PC-9 (cell line): Measurements from ENCODE around the gene ADAMTS8. TPM values are rescaled to one million over a fixed set of nuclear protein-coding genes. Genes with fewer than 3 reads are reported as not detected.

Experiments
- BruUV-seq: library from RNA; stranded (reverse); fragments of 400-500 nt; replicated peaks from 2 replicates; lab custom pipeline; 2021; lab: Mats Ljungman, UMichigan
- CTCF ChIA-PET: fragments of 300-600 bp; sonication (Branson Sonifier 250); formaldehyde crosslinking; loops from one replicate; lab custom pipeline; 2022; ENCODE audit warnings: antibody characterized with exemption; lab: Charles Lee
- POLR2A ChIA-PET: fragments of 300-600 bp; sonication (Branson Sonifier 250); formaldehyde crosslinking; loops from one replicate; lab custom pipeline; 2022; ENCODE audit warnings: antibody characterized with exemption; ENCODE audit not compliant: unreplicated experiment; lab: Charles Lee
- DNase-seq, 2 experiments: peaks; one replicate each; pipeline versions ENCODE4 v3.0.0 to v3.0.0-alpha.2; 2015 to 2022; ENCODE audit warnings: mixed read lengths in 1 of 2
- H2AFZ ChIP-seq: fragments of 200-600 bp; sonication (generic); 2 replicates; pipeline ENCODE4 v1.8.1; 2017; ENCODE audit warnings: antibody characterized with exemption
- H3F3A ChIP-seq: fragments of 200-600 bp; sonication (generic); 2 replicates; pipeline ENCODE4 v1.8.1; 2017; ENCODE audit warnings: antibody characterized with exemption, mild to moderate bottlenecking, low read depth; ENCODE audit not compliant: insufficient read depth
- H3K27ac ChIP-seq: fragments of 200-600 bp; sonication (generic); 2 replicates; pipeline ENCODE4 v1.6.1; 2016; ENCODE audit warnings: mixed run types
- H3K27me3 ChIP-seq: fragments of 200-600 bp; sonication (generic); 2 replicates; pipeline ENCODE4 v1.6.1; 2016; ENCODE audit warnings: low read depth, mixed run types; ENCODE audit not compliant: insufficient read depth
- H3K36me3 ChIP-seq: fragments of 200-600 bp; sonication (generic); 2 replicates; pipeline ENCODE4 v1.6.1; 2016; ENCODE audit warnings: low read depth, mixed run types
- H3K4me1 ChIP-seq: fragments of 200-600 bp; sonication (generic); replicated peaks from 2 replicates; pipeline ENCODE4 v1.6.1; 2016; ENCODE audit warnings: mixed run types; ENCODE audit not compliant: insufficient read depth
- H3K4me2 ChIP-seq: fragments of 200-600 bp; sonication (generic); 2 replicates; pipeline ENCODE4 v1.6.1; 2017; ENCODE audit warnings: mixed run types
- H3K4me3 ChIP-seq: fragments of 200-600 bp; sonication (generic); 2 replicates; pipeline ENCODE4 v1.6.1; 2016; ENCODE audit warnings: mixed run types
- H3K79me2 ChIP-seq: fragments of 200-600 bp; sonication (generic); 2 replicates; pipeline ENCODE4 v1.6.1; 2017; ENCODE audit warnings: low read depth, mixed run types
- H3K9me2 ChIP-seq: fragments of 200-600 bp; sonication (generic); 2 replicates; pipeline ENCODE4 v1.8.1; 2017; ENCODE audit warnings: mild to moderate bottlenecking; ENCODE audit not compliant: insufficient read depth
- H3K9me3 ChIP-seq: fragments of 200-600 bp; sonication (generic); 2 replicates; pipeline ENCODE4 v1.8.1; 2016; ENCODE audit warnings: low read depth; ENCODE audit not compliant: insufficient read depth
- H4K20me1 ChIP-seq: fragments of 200-600 bp; sonication (generic); 2 replicates; pipeline ENCODE4 v1.8.1; 2017; ENCODE audit not compliant: insufficient read depth
- CTCF ChIP-seq: fragments of 200-600 bp; sonication (generic); conservative IDR thresholded peaks from 2 replicates; pipeline ENCODE4 v1.6.1; 2017; ENCODE audit warnings: mixed run types, antibody characterized with exemption, mild to moderate bottlenecking, moderate library complexity
- EZH2 ChIP-seq: fragments of 200-600 bp; sonication (generic); IDR thresholded peaks from 2 replicates; pipeline ENCODE4 v1.8.0; 2017; ENCODE audit warnings: antibody characterized with exemption, low read depth
- intact Hi-C: fragments of 100-400 bp; cut with micrococcal nuclease; formaldehyde crosslinking; loops from one replicate; pipeline ENCODE4 v1.10.0; 2022; ENCODE audit not compliant: unreplicated experiment
- total RNA-seq: library from RNA; stranded (reverse); gene quantifications from 2 replicates; pipeline ENCODE4 v1.2.3, GENCODE V29; 2021

ADAMTS8 gene
- total RNA-seq, 1 experiment from 2014 or later = not detected

GRCh38 chr11:130426837-130427341 lies 1.5 kb downstream of the ADAMTS8 start:
- intact Hi-C loops = no loop called here
- POLR2A ChIA-PET = interaction anchor here (0.7 kb wide), 1 partner anchor 112 kb away, joined by 3 read pairs; the partner anchor contains the start of gene ZBTB44

GRCh38 chr11:130426223-130426836 lies 2.1 kb downstream of the ADAMTS8 start:
- H3K4me3 ChIP-seq = no peak overlapping the region
- H4K20me1 ChIP-seq = no peaks in the 10 kb centered on the region
- H3K36me3 ChIP-seq = no peaks in the 10 kb centered on the region
- no peaks in the 10 kb centered on the region for H3K9me3 ChIP-seq
- no peaks in the 10 kb centered on the region for H3K79me2 ChIP-seq
- ChIA-PET CTCF (no interaction called here), POLR2A (interaction anchor here (0.7 kb wide), 1 partner anchor 112 kb away, joined by 3 read pairs; the partner anchor contains the start of gene ZBTB44)
- peaks cover 82% of the 10 kb centered on the region for H3K27me3 ChIP-seq
- no peaks in the 10 kb centered on the region; the same call in 1 of the 2 replicates for H3F3A ChIP-seq
- H2AFZ ChIP-seq = no peak overlapping the region
- H3K9me2 ChIP-seq = no peaks in the 10 kb centered on the region
- no TSS peak for BruUV-seq
- no peak for DNase-seq
- no peaks in the 10 kb centered on the region for H3K4me1 ChIP-seq
- no peak overlapping the region for H3K4me2 ChIP-seq
- TF ChIP-seq EZH2 = no peak
- TF ChIP-seq CTCF = no peak
- H3K27ac ChIP-seq = no peak overlapping the region
- intact Hi-C loops = no loop called here

More at GRCh38 chr11:130426837-130427341, 1.5 kb downstream of the ADAMTS8 start:
- H3K4me1 ChIP-seq = no peaks in the 10 kb centered on the region
- DNase-seq = no peak
- TF ChIP-seq CTCF = no peak
- TF ChIP-seq EZH2 = no peak
- H2AFZ ChIP-seq = no peak overlapping the region
- H3K4me2 ChIP-seq = no peak overlapping the region
- no peaks in the 10 kb centered on the region; the same call in 1 of the 2 replicates for H3F3A ChIP-seq
- H4K20me1 ChIP-seq = no peaks in the 10 kb centered on the region
- peaks cover 77% of the 10 kb centered on the region for H3K27me3 ChIP-seq
- no TSS peak for BruUV-seq
- no peak overlapping the region for H3K27ac ChIP-seq
- H3K36me3 ChIP-seq = no peaks in the 10 kb centered on the region
- CTCF ChIA-PET = no interaction called here
- H3K9me3 ChIP-seq = no peaks in the 10 kb centered on the region
- H3K4me3 ChIP-seq = no peak overlapping the region
- H3K9me2 ChIP-seq = no peaks in the 10 kb centered on the region
- no peaks in the 10 kb centered on the region for H3K79me2 ChIP-seq

- ChIA-PET POLR2A (interaction anchor here (0.6 kb wide), 1 partner anchor 9 kb away, joined by 4 read pairs; no protein-coding TSS in a partner anchor), CTCF (interaction anchor here (0.5 kb wide), 1 partner anchor 65 kb away, joined by 4 read pairs; no protein-coding TSS in a partner anchor)
- no peaks in the 10 kb centered on the region for H3K9me3 ChIP-seq
- peaks cover 89% of the 10 kb centered on the region for H3K27me3 ChIP-seq
- intact Hi-C loops = no loop called here
- H3K36me3 ChIP-seq = no peaks in the 10 kb centered on the region
- no peaks in the 10 kb centered on the region for H4K20me1 ChIP-seq
- no peaks in the 10 kb centered on the region for H3K4me1 ChIP-seq
- H2AFZ ChIP-seq = no peak overlapping the region
- no peak for TF ChIP-seq EZH2
- no peak for TF ChIP-seq CTCF
- H3K4me3 ChIP-seq = no peak overlapping the region
- H3K79me2 ChIP-seq = no peaks in the 10 kb centered on the region
- no peaks in the 10 kb centered on the region; the same call in 1 of the 2 replicates for H3F3A ChIP-seq
- H3K27ac ChIP-seq = no peak overlapping the region
- H3K4me2 ChIP-seq = no peak overlapping the region
- DNase-seq = peak in 1 of 2 experiments; percentile 5
- BruUV-seq = no TSS peak
- H3K9me2 ChIP-seq = no peaks in the 10 kb centered on the region
Measured at GRCh38 chr11:130425156-130425555, 3.3 kb downstream of the ADAMTS8 start.
